ENCODE results near the gene ANKRD36C.
"Not testable (repeated sequence)": the region's sequence is repeated elsewhere in the genome, so short reads cannot be mapped to it uniquely, and the experiment has no call there.

Gene ANKRD36C

DNA sequence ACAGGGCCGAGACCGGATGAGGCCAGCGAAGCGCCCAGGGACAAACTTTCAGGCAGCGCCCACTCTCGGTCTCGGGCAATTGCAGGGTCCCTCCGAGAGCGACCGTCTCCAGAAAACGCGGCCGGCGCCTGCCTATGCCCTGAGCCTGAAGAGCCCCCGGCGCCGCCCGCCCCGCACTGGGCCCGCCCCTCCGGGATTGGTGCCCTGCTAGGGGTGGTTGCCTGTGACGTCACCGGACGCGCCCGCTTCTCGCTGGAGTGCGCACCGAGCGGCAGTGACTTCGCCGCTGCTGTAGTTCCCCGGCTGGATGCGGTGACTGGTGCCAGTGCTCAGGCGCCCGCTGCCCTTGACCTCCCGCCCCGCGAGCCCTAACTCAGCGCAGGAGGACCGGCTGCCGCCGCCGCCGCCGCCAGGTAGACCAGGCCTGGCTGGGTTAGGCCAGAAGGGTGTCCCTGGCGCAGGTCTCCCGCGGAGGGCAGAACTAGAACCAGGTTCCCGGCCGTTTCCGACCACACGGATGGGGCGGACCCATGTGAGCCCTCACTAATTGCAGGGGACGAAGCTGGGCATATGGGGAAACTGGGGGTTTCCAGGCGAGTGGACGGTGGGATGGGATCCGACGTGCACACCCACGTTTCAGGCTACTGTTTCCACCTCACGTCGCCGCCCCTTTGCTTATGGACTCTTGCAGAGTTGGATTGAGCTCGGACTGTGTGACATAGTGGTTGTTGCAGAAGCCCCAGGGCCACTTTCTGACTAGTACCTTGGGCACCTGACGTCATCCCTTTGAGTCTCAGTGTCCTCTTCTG lies 18.9 kb upstream of the ANKRD36C start:
- in situ Hi-C loops (cut with MboI; ENCODE audit: low sequenced_read_pairs): loop anchor here (25.0 kb wide), 4 partner anchors 102 to 527 kb away; partner anchors contain the start of genes ADRA2B, ARID5A, CIAO1 and TMEM127

DNA sequence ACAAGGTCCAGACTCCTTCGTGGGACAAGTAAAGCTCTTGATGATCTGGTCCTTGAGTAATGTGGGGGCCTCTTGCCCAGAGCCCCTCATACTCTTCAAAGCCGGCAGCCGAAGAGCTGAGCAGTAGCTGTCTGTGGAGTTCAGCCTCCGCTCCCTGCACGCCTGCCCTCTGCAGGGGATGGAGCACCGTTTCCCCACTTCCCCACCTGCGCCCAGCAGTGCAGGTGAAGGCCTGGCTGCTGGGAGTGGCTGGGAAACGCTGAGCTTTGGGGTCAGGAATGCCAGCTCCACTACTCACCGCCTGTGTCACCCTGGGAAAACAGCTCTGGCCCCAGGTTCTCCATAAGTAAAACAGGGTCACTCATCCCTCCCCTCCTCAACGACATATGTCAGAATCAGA lies 18.2 kb upstream of the ANKRD36C start:
- in situ Hi-C loops (cut with MboI; ENCODE audit: low sequenced_read_pairs): loop anchor here (25.0 kb wide), 4 partner anchors 102 to 527 kb away; partner anchors contain the start of genes ADRA2B, ARID5A, CIAO1 and TMEM127

GRCh38 chr2:96008051-96008450 lies 16.4 kb upstream of the ANKRD36C start:
- in situ Hi-C loops (cut with MboI; ENCODE audit: low sequenced_read_pairs): loop anchor here (25.0 kb wide), 4 partner anchors 104 to 529 kb away; partner anchors contain the start of genes ADRA2B, ARID5A, CIAO1 and TMEM127

GRCh38 chr2:96006248-96006647 lies 14.6 kb upstream of the ANKRD36C start:
- in situ Hi-C loops (cut with MboI; ENCODE audit: low sequenced_read_pairs): loop anchor here (25.0 kb wide), 4 partner anchors 106 to 531 kb away; partner anchors contain the start of genes ADRA2B, ARID5A, CIAO1 and TMEM127

DNA sequence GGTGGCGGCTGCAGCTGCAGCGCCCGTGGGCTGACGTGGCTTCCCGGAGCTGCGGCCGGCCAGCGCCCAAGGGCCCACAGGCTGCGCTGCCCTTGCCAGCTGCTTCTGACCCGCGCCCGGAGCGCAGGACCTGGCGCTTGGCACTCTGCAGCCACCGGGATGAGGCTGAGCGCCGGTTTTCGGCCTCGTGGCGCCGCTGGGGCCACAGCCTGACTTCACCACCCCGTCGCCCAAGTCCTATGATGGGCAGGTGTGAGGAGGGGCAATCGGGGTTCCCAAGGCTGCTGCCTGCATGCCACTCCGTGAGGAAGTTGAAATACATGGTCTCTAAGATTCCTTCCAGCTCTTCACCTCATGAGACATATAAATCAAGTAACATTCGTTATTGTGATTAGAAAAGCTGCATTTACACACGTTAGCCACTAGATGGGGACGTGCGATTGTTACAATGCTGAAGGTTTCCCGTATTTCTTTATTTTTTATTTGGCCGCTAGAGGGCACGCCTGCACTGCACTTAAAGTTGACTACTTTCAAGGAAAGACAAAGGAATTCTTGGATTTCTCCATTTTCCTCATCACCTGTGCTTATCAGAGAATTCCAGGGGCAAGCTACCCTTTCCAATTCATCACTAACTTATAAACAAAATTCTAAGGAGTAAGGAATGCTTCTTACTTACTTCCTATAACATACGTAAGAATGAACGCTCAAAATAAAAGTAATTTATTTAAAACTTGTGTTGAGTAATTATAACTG lies 1.1 kb upstream of the ANKRD36C start:
- in situ Hi-C loops (cut with MboI; ENCODE audit: low sequenced_read_pairs): not testable (repeated sequence)

- in situ Hi-C loops (cut with MboI; ENCODE audit: low sequenced_read_pairs): not testable (repeated sequence)
These were observed 478 bp upstream of the ANKRD36C start for GRCh38 chr2:95992102-95992501.

GRCh38 chr2:95990884-95991283 lies 740 bp downstream of the ANKRD36C start:
- in situ Hi-C loops (cut with MboI; ENCODE audit: low sequenced_read_pairs): not testable (repeated sequence)

- in situ Hi-C loops (cut with MboI; ENCODE audit: low sequenced_read_pairs): not testable (repeated sequence)
These were observed 40.0 kb downstream of the ANKRD36C start for GRCh38 chr2:95951662-95952061.

GRCh38 chr2:95948039-95948438 lies 43.6 kb downstream of the ANKRD36C start:
- in situ Hi-C loops (cut with MboI; ENCODE audit: low sequenced_read_pairs): not testable (repeated sequence)

DNA sequence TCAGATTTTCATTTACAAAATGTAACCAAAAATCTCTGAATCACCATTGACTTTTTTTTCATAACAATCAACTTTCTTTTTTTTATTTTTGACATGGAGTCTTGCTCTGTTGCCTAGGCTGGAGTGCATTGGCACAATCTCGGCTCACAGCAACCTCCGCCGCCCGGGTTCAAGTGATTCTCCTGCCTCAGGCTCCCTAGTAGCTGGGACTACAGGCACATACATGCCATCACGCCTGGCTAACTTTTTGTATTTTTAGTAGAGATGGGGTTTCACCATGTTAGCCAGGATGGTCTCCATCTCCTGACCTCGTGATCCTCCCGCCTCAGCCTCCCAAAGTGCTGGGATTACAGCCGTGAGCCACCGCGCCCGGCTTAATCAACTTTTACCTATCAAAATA lies 51.7 kb downstream of the ANKRD36C start:
- in situ Hi-C loops (cut with MboI; ENCODE audit: low sequenced_read_pairs): not testable (repeated sequence)

GRCh38 chr2:95930740-95931139 lies 60.9 kb downstream of the ANKRD36C start:
- in situ Hi-C loops (cut with MboI; ENCODE audit: low sequenced_read_pairs): not testable (repeated sequence)

GRCh38 chr2:95917007-95917406 lies 74.6 kb downstream of the ANKRD36C start:
- in situ Hi-C loops (cut with MboI; ENCODE audit: low sequenced_read_pairs): not testable (repeated sequence)

DNA sequence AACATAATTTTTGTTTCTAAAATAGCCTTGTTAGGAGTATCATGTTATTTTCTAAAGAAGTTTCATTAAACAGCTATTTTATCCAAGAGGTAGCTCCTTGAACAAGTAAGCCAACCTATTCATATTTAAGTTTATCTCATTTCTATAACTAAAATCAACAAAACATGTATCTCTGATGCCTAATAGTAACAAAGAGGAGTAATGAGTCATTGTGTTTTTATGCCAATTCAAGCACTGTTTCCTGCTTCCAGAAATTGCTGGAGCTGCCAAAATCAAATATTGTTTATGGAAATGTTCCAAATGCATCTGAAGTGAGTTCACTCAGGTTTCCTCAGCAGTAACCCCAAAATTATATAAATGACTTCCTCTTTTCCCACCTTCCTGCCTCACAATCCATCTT lies 76.5 kb downstream of the ANKRD36C start:
- in situ Hi-C loops (cut with MboI; ENCODE audit: low sequenced_read_pairs): not testable (repeated sequence)

- in situ Hi-C loops (cut with MboI; ENCODE audit: low sequenced_read_pairs): not testable (repeated sequence)
These were observed 80.2 kb downstream of the ANKRD36C start for GRCh38 chr2:95911431-95911830.

- in situ Hi-C loops (cut with MboI; ENCODE audit: low sequenced_read_pairs): not testable (repeated sequence)
These were observed 97.2 kb downstream of the ANKRD36C start for GRCh38 chr2:95894443-95894842.

DNA sequence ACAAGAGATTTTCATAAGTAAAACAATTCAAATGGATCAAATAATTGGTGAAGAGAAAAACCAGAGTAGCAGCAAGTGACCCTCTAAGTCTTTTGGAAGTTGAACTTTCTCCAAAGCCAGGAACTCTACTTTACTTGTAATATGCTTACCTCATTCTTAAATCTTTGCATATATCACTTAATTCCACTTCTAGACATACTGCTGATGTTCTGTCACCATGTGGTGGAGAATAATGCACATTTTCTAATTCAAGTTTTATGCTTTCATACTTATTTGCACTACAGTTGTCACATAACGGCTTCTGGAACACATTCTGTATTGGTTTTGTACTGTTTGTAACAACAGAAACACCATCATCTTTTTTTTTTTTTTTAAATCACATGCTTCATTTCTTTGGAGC lies 123.7 kb downstream of the ANKRD36C start:
- in situ Hi-C loops (cut with MboI; ENCODE audit: low sequenced_read_pairs): not testable (repeated sequence)

DNA sequence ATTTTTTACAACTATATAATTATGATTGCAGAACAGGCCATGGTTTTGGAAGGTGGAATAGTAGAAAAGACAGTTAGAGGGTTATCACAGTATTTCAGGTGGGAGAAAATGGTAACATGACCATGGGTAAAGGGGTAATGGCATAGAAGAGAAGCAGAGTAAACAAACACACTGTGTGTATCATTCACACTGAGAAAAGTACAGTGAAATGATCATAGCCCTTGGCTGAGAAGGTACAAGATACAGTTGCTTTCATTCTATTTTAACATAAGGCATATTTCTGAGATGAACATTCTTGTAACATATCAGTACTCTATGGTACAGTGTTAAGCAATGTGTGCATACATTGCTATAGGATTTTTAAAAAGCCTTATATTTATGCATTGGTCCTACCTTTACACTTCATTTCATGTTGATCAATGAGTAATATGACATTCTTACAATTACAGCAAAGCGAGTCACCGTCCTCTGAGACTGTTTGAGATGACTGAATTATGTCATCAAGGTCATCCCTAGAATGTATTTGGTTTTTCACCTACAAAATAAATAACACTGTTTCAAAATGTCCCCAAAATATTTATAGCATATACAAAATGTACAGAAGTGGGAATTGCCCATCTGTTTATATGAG lies 124.5 kb downstream of the ANKRD36C start:
- in situ Hi-C loops (cut with MboI; ENCODE audit: low sequenced_read_pairs): not testable (repeated sequence)

GRCh38 chr2:95862121-95862520 lies 129.5 kb downstream of the ANKRD36C start:
- in situ Hi-C loops (cut with MboI; ENCODE audit: low sequenced_read_pairs): not testable (repeated sequence)

DNA sequence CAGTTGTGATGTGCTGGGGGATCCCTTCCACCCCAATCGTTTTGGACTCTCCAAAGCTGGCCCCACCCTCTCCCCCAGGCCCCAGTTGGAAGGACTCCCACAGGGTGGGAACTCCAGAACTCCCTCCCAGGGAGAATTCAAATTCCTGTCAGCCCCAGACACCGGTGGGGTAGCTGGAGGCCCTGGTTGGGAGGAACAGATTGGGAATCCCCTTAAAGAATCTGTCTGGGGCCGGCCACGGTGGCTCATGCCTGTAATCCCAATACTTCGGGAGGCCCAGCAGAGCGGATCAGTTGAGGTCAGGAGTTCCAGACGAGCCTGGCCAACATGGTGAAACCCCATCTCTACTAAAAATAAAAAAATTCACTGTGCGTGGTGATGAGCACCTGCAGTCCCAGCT lies 155.5 kb downstream of the ANKRD36C start:
- in situ Hi-C loops (cut with MboI; ENCODE audit: low sequenced_read_pairs): no loop called here

DNA sequence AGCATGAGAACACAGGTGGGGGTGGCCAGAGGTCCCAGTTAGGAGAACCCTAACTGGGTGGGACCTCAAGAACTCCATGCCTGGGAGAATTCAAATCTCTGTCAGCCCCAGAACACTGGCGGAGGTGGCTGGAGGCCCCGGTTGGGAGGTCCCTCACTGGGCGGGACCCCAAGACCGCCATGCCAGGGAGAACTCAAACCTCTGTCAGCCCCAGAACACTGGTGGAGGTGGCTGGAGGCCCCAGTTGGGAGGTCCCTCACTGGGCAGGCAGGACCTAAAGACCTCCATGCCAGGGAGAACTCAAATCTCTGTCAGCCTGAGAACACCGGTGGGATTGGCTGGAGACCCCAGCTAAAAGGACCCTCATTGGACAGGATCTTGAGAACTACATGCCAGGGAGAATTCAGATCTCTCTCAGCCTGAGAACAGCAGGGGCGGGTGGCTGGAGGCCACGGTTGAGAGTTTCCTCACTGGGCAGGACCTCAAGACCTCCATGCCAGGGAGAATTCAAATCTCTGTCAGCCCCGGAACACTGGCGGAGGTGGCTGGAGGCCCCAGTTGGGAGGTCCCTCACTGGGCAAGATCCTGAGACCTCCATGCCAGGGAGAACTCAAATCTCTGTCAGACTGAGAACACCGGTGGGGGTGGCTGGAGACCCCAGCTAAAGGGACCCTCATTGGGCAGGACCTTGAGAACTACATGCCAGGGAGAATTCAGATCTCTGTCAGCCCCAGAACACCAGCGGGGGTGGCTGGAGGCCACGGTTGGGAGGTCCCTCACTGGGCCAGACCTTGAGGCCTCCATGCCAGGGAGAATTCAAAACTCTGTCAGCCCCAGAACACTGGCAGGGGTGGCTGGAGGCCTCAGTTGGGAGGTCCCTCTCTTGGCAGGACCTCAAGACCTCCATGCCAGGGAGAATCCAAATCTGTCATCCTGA lies 157.3 kb downstream of the ANKRD36C start:
- in situ Hi-C loops (cut with MboI; ENCODE audit: low sequenced_read_pairs): not testable (repeated sequence)

Data from HL-60/S4 treated with phorbol 12-myristate 13-acetate at 8.2 ng/mL for 4 days and 3 days (cell line).